Measurements from ENCODE around the gene BHLHA15. TPM values are rescaled to one million over a fixed set of nuclear protein-coding genes. Genes with fewer than 3 reads are reported as not detected.

BHLHA15 gene
- total RNA-seq, 1 donor from 2014 or later: 3.2 TPM

DNA sequence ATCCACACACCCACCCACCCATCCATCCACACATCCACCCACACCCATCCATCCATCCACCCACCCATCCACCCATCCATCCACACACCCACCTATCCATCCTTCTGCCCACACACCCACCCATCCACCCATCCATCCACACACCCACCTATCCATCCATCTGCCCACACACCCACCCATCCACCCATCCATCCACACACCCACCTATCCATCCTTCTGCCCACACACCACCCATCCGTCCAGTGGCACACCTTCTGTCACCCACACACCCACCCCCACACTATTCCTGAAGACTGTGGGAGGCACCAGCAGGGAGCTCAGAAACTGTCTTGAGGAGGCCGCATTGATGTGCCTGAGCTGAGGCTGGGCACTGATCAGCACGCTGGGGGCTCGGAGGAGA is 31.7 kb downstream of the BHLHA15 start:
- Histone ChIP-seq H3K27me3 (ENCODE audit: control insufficient read depth, insufficient read depth, low read length) (no peaks in the 10 kb centered on the region), H3K36me3 (ENCODE audit: control insufficient read depth, insufficient read depth, low read length) (peaks cover 2% of the 10 kb centered on the region), H3K4me3 (ENCODE audit: low read depth, low read length) (no peak overlapping the region)
- DNase-seq (ENCODE audit: low read depth) (no peak), FAIRE-seq (no peak)
- TF ChIP-seq, protein P1, sequence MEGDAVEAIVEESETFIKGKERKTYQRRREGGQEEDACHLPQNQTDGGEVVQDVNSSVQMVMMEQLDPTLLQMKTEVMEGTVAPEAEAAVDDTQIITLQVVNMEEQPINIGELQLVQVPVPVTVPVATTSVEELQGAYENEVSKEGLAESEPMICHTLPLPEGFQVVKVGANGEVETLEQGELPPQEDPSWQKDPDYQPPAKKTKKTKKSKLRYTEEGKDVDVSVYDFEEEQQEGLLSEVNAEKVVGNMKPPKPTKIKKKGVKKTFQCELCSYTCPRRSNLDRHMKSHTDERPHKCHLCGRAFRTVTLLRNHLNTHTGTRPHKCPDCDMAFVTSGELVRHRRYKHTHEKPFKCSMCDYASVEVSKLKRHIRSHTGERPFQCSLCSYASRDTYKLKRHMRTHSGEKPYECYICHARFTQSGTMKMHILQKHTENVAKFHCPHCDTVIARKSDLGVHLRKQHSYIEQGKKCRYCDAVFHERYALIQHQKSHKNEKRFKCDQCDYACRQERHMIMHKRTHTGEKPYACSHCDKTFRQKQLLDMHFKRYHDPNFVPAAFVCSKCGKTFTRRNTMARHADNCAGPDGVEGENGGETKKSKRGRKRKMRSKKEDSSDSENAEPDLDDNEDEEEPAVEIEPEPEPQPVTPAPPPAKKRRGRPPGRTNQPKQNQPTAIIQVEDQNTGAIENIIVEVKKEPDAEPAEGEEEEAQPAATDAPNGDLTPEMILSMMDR (IDR thresholded peaks at IDR 0.05; ENCODE audit: insufficient read depth, low read length, severe bottlenecking): no peak

DNA sequence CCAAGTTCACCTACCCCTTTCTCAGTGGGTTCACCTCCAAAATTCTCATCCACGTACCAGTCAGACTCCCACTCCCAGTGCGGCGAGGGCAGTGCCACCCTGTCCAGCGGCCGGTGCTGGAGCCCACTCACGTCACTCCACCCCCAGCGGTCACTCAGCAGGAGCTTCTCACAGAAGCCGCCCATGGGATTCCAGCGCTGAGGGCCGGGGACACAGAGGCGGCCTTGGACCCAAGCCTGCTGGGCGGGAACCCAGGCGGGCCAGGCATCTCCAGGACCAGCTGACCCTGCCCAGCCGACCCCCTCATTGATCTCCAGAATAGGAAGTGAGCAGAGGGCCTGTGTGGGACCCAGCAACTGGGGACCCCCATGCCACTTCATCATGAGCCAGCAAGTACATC is 33.6 kb downstream of the BHLHA15 start:
- TF ChIP-seq, protein P1 (IDR thresholded peaks at IDR 0.05; ENCODE audit: insufficient read depth, low read length, severe bottlenecking): no peak
- no peak for FAIRE-seq

GRCh38 chr7:98248156-98248555 is 36.9 kb downstream of the BHLHA15 start:
- TF ChIP-seq, protein P1 (IDR thresholded peaks at IDR 0.05; ENCODE audit: insufficient read depth, low read length, severe bottlenecking): no peak
- DNase-seq (ENCODE audit: low read depth) (no peak), FAIRE-seq (no peak)
- H3K36me3 ChIP-seq (ENCODE audit: control insufficient read depth, insufficient read depth, low read length): peaks cover 1% of the 10 kb centered on the region
- H3K4me3 ChIP-seq (ENCODE audit: low read depth, low read length): no peak overlapping the region
- H3K27me3 ChIP-seq (ENCODE audit: control insufficient read depth, insufficient read depth, low read length): no peaks in the 10 kb centered on the region

More for the DNA sequence above, 33.6 kb downstream of the BHLHA15 start:
- no peaks in the 10 kb centered on the region for H3K27me3 ChIP-seq (ENCODE audit: control insufficient read depth, insufficient read depth, low read length)
- no peak overlapping the region for H3K4me3 ChIP-seq (ENCODE audit: low read depth, low read length)
- H3K36me3 ChIP-seq (ENCODE audit: control insufficient read depth, insufficient read depth, low read length): peaks cover 2% of the 10 kb centered on the region
- DNase-seq (ENCODE audit: low read depth): no peak

GRCh38 chr7:98249106-98249505 is 37.9 kb downstream of the BHLHA15 start:
- no peak overlapping the region for H3K4me3 ChIP-seq (ENCODE audit: low read depth, low read length)
- FAIRE-seq (no peak), DNase-seq (ENCODE audit: low read depth) (no peak)
- H3K36me3 ChIP-seq (ENCODE audit: control insufficient read depth, insufficient read depth, low read length): no peaks in the 10 kb centered on the region
- TF ChIP-seq, protein P1 (IDR thresholded peaks at IDR 0.05; ENCODE audit: insufficient read depth, low read length, severe bottlenecking): no peak
- H3K27me3 ChIP-seq (ENCODE audit: control insufficient read depth, insufficient read depth, low read length): no peaks in the 10 kb centered on the region

- Histone ChIP-seq H3K27me3 (ENCODE audit: control insufficient read depth, insufficient read depth, low read length) (no peaks in the 10 kb centered on the region), H3K4me3 (ENCODE audit: low read depth, low read length) (no peak overlapping the region), H3K36me3 (ENCODE audit: control insufficient read depth, insufficient read depth, low read length) (peaks cover 2% of the 10 kb centered on the region)
- DNase-seq (ENCODE audit: low read depth) (no peak), FAIRE-seq (no peak)
- TF ChIP-seq, protein P1 (IDR thresholded peaks at IDR 0.05; ENCODE audit: insufficient read depth, low read length, severe bottlenecking): no peak
Observed at GRCh38 chr7:98250789-98251188, 39.5 kb downstream of the BHLHA15 start.

DNA sequence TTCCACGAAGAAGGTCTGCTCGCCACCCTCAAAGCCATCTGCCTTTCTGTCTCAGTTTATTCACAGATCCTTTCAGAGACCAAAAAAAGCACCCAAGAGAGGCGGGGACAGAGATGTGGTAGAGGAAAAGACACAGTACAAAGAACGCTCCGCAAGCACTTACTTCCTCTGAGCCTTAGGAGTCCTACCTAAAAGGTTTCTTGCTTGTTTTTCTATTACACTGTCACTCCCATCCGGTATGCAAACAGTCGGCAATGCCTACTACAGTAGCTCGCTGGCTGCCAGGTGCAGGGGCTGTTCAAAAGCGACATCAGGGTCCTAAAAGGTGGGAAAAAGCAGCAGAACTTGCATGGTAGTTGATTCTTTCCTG is 40.0 kb downstream of the BHLHA15 start:
- TF ChIP-seq, protein P1 (IDR thresholded peaks at IDR 0.05; ENCODE audit: insufficient read depth, low read length, severe bottlenecking): no peak
- Histone ChIP-seq H3K4me3 (ENCODE audit: low read depth, low read length) (peak overlapping the region; percentile 90), H3K36me3 (ENCODE audit: control insufficient read depth, insufficient read depth, low read length) (peaks cover 2% of the 10 kb centered on the region), H3K27me3 (ENCODE audit: control insufficient read depth, insufficient read depth, low read length) (no peaks in the 10 kb centered on the region)
- FAIRE-seq (no peak), DNase-seq (ENCODE audit: low read depth) (peak; percentile 14)
